NB4 (cell line): ENCODE results near the gene TMEM14A.

ENCODE experiments used
- DNase-seq: peaks from one replicate; pipeline ENCODE4 v3.0.0; 2010; ENCODE audit warnings: low read depth
- H3K4me3 ChIP-seq: one replicate; pipeline ENCODE4 v1.5.1; 2011; ENCODE audit warnings: mild to moderate bottlenecking, low read depth, low read length, moderate library complexity
- MYC ChIP-seq: IDR thresholded peaks from 2 replicates; pipeline ENCODE4 v1.6.1; 2011; ENCODE audit warnings: low read depth, low read length
- POLR2A ChIP-seq: IDR thresholded peaks from 2 replicates; pipeline ENCODE4 v1.6.1; 2011; ENCODE audit warnings: mild to moderate bottlenecking; ENCODE audit not compliant: insufficient read length; ENCODE audit errors: extremely low read depth
- TF ChIP-seq, protein P1 (sequence below): IDR thresholded peaks from 2 replicates; pipeline ENCODE4 v1.6.1; 2011; ENCODE audit warnings: low read depth, low read length
- TF ChIP-seq, protein P2 (sequence below): IDR thresholded peaks from one replicate; pipeline ENCODE4 v1.5.1; 2012; ENCODE audit warnings: low read depth, low read length

TMEM14A gene

DNA sequence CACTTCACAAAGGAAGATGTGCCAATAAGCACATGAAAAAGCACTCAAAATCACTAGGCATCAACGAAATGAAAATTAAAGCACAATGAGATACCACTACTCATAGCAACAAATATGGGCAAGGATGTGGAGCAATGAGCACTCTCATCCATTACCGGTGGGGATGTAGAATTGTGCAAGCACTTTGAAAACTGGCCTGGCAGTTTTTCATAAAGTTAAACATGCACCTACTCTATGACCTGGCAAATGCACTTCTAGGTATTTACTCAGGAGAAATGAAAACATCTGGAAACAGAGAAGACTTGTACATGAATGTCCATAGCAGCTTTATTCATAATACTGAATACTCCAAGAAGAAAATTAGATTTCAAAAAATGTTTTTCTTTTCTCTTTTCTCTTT is 34.1 kb upstream of the TMEM14A start:
- no peak overlapping the region for H3K4me3 ChIP-seq
- TF ChIP-seq, protein P1, sequence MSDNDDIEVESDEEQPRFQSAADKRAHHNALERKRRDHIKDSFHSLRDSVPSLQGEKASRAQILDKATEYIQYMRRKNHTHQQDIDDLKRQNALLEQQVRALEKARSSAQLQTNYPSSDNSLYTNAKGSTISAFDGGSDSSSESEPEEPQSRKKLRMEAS = no peak
- no peak for TF ChIP-seq POLR2A
- TF ChIP-seq, protein P2, sequence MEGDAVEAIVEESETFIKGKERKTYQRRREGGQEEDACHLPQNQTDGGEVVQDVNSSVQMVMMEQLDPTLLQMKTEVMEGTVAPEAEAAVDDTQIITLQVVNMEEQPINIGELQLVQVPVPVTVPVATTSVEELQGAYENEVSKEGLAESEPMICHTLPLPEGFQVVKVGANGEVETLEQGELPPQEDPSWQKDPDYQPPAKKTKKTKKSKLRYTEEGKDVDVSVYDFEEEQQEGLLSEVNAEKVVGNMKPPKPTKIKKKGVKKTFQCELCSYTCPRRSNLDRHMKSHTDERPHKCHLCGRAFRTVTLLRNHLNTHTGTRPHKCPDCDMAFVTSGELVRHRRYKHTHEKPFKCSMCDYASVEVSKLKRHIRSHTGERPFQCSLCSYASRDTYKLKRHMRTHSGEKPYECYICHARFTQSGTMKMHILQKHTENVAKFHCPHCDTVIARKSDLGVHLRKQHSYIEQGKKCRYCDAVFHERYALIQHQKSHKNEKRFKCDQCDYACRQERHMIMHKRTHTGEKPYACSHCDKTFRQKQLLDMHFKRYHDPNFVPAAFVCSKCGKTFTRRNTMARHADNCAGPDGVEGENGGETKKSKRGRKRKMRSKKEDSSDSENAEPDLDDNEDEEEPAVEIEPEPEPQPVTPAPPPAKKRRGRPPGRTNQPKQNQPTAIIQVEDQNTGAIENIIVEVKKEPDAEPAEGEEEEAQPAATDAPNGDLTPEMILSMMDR = no peak
- no peak for DNase-seq

DNA sequence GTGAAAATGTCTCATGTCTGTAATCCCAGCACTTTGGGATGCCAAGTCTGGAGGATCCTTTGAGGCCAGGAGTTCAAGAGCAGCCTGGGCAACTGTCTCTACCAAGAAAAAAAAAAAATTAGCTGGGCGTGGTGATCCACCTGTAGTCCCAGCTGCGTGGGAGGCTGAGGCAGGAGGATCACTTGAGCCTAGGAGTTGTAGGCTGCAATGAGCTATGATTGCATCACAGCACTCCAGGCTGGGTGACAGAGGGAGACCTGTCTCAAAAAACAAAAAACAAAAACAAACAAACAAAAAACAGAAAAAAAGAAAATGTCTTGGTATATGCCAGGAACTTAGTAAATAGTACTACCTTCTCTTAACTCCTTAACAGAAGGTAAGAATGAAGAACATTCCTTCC is 31.4 kb upstream of the TMEM14A start:
- no peak overlapping the region for H3K4me3 ChIP-seq
- DNase-seq = no peak
- TF ChIP-seq POLR2A = no peak
- no peak for TF ChIP-seq MYC

DNA sequence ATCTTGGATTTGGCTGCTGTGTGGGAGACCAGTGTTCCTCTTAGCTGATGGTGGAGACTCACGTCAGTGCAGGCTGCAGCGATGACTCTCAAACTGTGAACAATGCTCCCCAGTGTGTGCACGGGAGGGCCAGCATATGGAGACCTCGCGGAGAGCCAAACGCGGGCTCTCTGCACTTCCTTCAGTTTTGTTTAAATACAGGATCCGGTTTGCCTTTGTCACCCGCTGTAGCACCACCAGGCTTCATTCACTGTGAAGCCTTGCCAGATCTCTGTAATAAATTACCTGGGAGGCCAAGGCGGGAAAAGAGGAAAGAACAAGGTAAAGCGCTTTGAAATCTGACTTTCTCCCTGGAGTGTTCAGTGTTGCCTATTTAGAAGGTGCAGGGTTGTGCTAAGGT is 30.7 kb upstream of the TMEM14A start:
- TF ChIP-seq POLR2A = no peak
- TF ChIP-seq, protein P2 = no peak
- TF ChIP-seq, protein P1 = no peak
- TF ChIP-seq MYC = no peak
- DNase-seq = no peak

DNA sequence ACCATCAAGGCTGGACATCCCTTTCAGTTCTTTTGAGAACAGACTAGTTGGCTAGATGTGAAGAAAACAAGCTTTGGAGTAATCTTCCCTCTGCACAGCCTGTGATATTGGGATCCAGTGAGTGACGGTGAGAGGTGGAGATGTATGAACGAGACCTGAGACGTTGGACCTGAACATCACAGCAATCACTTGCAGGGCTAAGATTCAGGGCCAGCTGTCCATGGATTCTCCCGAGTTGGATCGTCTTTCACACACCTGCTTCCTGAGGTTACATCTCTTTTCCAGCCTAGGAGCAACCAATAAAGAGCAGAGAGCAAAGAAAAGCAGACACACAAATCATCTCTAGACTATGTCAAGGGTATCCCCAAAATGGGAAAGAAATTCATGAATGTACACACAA is 30.0 kb upstream of the TMEM14A start:
- no peak overlapping the region for H3K4me3 ChIP-seq
- DNase-seq = no peak
- TF ChIP-seq, protein P1 = no peak
- TF ChIP-seq, protein P2 = no peak
- TF ChIP-seq POLR2A (no peak), MYC (no peak)

More for the DNA sequence above, 30.7 kb upstream of the TMEM14A start:
- no peak overlapping the region for H3K4me3 ChIP-seq

DNA sequence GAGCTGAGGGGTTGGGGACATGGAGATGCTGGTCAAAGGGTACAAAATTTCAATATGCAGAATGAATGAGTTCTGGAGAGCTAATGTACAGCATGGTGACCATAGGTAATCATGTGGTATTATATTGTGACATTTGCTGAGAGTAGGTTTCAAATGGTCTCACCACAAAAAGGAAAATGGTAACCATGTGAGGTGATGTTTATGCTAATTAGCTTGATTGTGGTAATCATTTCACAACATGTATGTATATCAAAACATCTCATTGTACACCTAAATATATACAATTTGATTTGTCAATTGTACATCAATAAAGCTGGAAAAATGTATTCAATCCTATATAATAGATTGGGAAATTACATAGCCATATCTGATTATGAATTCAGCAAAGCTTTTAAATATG is 29.5 kb upstream of the TMEM14A start:
- DNase-seq = peak; percentile 52
- H3K4me3 ChIP-seq = no peak overlapping the region
- no peak for TF ChIP-seq POLR2A
- TF ChIP-seq, protein P1 = no peak
- no peak for TF ChIP-seq MYC
- TF ChIP-seq, protein P2 = no peak

DNA sequence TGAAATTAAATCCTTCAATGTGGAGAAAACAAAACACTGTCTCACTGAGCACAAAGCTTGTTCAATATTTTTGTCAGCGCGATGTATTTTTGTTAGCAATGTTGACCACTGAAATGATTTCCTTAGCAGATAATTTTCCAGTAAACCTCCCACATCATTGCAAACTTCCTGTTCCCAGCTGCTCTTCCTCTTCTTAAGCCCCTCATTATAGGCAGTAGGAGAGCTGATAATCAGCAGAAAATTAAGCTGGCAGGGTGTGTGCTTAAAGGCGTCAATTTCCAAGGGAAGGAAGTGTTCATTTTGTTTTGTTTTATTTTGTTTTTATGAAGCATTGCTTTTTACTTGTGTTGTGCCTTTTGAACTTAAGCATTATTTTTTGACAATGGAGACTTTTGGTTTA is 29.1 kb upstream of the TMEM14A start:
- no peak overlapping the region for H3K4me3 ChIP-seq
- DNase-seq = peak; percentile 80
- TF ChIP-seq MYC = no peak
- TF ChIP-seq POLR2A = no peak
- TF ChIP-seq, protein P1 = no peak
- TF ChIP-seq, protein P2 = no peak
